Stimulated activated naive CD8-positive, alpha-beta T cell treated with anti-CD3 and anti-CD28 coated beads, Interleukin-15, Interleukin-2, amounts not matched to agents 100 U/mL and 50 U/mL, for 24 hours (primary cell): ENCODE data around the gene WDR77.

Experiments
- ATAC-seq: fragments of 150-1000 bp; cut with Tn5 transposase; one replicate; pipeline ENCODE4 v1.10.0; 2021
- DNase-seq: peaks from one replicate; pipeline ENCODE4 v3.0.0; 2021

WDR77 gene

GRCh38 chr1:111469539-111469938, 20.5 kb upstream of the WDR77 start:
- ATAC-seq, result no peak
- no peak for DNase-seq

DNA sequence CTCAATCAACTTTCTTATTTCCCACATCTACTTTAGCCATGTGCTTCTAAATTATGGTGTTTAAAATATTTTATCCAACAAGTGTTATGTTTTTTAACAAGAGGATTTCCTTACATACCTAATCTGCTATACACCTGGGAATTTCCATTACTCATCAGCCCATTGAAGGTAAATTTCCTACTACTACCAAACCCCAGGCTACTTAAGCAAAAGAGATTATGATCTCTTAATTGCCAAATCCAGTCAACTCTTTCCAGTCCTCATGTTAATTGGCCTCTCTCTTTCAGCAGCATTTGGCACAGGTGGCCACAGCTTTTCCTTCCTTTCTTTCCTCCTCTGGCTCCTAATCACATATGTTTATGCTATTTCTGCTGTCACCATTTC, 19.7 kb upstream of the WDR77 start:
- ATAC-seq (no peak), DNase-seq (no peak)

DNA sequence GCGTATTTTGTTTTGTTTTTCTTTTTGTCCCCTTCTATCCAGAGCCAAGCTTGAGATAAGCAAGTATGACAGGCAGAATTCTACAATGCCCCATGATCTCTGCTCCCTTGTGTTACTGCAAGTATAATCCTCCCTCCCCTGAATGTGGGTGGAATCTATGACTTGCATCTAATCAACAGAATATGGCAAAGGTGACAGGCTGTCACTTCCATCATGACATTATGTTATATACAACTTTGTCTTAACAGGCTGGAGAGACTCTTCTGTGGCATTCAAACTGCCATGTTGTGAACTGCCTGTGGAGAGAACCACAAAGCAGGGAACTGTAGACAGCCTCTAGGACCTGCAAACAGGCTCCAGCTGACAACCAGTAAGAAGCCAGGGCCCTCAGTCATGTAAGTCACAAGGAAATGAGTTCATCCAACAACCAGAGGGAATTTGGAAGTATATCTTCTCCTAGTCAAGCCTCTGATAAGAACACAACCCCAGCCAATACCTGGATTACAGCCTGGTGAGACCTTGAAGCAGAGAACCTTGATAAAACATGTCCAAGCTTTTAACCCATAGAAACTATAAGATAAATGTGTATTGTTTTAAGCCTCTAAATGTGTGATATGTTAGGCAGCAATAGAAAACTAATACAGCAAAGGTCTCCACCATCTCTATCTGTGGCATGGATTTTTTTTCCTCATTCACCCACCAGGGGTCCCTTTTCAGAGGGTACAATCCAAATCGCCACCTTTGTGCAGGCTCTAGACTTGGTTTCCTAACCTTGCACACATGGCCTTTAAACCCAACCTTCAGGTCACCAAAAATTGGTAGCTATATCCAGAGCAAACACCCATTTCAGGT, 19.0 kb upstream of the WDR77 start:
- no peak for ATAC-seq
- no peak for DNase-seq

- ATAC-seq (no peak), DNase-seq (no peak)
Observed at GRCh38 chr1:111466480-111466879, 17.4 kb upstream of the WDR77 start.

GRCh38 chr1:111465754-111466153, 16.7 kb upstream of the WDR77 start:
- no peak for ATAC-seq
- DNase-seq, result no peak

GRCh38 chr1:111463029-111463683, 14.1 kb upstream of the WDR77 start:
- ATAC-seq, result no peak
- no peak for DNase-seq

- ATAC-seq (no peak), DNase-seq (no peak)
Observed at GRCh38 chr1:111462370-111463028, 13.4 kb upstream of the WDR77 start.

DNA sequence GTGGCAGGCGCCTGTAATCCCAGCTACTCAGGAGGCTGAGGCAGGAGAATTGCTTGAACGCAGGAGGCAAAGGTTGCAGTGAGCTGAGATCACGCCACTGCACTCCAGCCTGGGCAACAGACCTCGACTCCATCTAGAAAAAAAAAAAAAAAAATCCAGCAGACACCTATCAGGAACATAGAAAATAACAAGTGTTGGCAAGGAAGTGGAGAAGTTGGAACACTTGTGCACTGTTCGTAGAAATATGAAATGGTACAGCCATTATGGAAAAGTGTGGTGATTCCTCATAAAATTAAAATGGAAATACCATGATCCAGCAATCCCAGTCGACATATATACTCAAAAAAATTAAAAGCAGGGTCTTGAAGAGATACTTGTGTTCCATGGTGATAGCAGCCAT, 12.7 kb upstream of the WDR77 start:
- no peak for DNase-seq
- no peak for ATAC-seq

DNA sequence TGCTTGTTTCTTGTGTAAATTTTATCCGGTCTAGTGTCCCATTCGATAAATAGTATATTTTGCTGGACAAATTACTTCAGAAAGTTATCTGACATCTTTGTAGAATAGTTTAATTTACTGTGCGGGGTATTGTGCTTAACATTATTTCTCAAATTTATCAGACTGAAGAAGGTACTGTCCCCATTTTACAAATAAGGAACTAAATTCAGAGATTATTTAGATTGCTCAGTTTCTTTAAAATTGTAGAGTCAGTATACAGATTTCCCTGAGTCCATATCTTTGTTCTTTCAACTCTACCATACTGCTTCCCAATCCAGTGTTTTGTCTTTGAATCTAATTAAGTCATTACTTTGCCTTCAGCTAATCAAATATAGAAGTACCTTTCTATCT, 6.6 kb upstream of the WDR77 start:
- no peak for ATAC-seq
- no peak for DNase-seq

- ATAC-seq (peak; percentile 52), DNase-seq (no peak)
Observed at GRCh38 chr1:111454859-111455641, 6.0 kb upstream of the WDR77 start.

DNA sequence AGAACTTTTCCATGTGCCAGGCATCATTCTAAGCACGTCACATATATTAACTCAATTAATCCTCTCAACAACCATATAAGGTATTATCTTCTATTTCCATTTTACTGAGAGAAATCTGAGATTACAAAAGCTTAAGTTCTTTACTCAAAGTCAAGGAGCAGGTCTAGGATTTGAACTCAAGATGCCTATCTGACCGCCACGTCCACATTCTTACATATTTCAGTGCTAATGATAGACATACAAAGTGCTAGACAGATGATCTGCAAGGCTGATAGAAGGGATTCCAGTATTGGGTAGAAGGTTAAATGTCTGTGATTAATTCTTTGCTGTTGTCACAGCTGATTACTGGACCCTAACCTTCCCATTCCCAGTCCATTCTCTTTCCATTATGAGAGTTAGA, 4.7 kb upstream of the WDR77 start:
- ATAC-seq (no peak), DNase-seq (no peak)

GRCh38 chr1:111452581-111452980, 3.5 kb upstream of the WDR77 start:
- no peak for ATAC-seq
- no peak for DNase-seq

DNA sequence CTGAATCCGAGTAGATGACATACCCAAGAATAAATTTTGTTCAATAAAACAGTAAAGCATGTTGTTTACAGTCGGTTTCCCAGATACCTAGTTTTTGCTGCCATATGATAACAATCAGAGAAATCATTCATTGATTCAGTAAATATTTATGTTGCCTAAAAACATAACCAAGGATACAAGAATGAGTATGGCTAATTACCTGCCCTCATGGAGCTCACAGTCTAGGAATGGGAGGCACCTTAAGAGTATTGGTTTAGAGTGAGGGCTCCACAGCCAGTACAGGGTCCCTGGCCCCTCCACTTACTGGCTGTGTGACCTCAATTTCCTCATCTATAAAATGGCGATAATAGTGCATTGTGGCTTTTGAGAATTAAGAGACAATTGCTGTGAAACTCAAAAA, 1.1 kb upstream of the WDR77 start:
- ATAC-seq (no peak), DNase-seq (no peak)

DNA sequence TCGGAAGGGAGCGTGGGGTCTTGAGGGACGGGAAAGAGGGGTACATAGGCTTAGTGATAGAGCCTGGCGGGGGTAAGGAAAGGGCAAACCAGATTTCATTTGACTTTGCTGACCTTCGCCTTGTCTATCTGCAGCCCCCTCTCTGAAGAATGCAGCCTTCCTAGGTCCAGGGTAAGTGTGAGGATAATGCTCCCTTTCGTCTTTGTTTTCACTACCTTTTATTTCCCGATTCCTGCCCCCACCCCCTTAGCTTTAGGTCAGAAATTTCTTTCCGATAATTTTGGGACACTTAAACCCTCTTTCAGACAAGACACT, 604 bp upstream of the WDR77 start:
- no peak for ATAC-seq
- no peak for DNase-seq

DNA sequence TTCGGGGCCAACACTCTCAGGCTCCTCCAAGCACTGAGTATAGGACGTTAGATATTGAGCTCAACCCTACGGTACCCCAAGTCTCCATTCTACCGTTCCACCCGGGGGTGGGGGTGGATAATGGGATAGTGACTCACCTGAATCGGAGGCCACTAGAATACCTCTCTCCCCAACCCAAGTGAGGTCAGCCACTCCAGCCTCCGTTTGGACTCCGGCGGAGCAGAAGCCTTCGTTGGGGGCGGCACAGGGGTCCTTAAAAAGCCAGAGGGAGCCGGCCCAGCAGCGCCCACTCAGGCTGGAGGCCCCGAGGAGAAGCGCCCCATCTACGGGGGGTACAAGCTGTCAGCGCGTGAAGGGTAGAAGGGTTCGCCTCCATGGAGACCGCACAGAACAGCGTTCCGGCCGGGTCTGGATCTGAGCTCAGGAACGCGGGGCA, 556 bp downstream of the WDR77 start:
- ATAC-seq (peak; percentile 19), DNase-seq (peak; percentile 48)

- no peak for DNase-seq
- no peak for ATAC-seq
Observed at GRCh38 chr1:111446967-111447892, 1.8 kb downstream of the WDR77 start.

DNA sequence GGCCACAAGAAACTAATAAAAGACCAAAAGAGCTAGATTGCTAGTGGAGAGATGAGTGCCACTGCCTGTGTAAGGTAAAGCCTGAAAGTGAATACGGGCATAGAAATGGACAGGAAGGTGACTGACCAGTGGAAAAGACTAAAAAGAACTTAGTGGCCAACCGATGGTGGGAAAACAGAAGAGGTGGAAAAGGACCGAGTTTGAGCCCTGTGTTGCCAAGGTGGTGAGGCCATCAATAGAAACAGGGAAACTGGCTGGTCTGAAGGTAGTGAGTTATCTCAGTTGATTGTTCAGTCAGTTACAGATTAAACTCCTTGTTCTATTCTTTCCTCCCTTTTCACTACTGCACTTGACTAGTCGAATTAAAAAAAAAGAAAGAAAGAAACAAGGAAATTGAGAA, 2.5 kb downstream of the WDR77 start:
- DNase-seq (no peak), ATAC-seq (no peak)

- DNase-seq, result no peak
- no peak for ATAC-seq
Observed at GRCh38 chr1:111444031-111444430, 5.0 kb downstream of the WDR77 start.

GRCh38 chr1:111442457-111442856, 6.6 kb downstream of the WDR77 start:
- peak; percentile 72 for ATAC-seq

DNA sequence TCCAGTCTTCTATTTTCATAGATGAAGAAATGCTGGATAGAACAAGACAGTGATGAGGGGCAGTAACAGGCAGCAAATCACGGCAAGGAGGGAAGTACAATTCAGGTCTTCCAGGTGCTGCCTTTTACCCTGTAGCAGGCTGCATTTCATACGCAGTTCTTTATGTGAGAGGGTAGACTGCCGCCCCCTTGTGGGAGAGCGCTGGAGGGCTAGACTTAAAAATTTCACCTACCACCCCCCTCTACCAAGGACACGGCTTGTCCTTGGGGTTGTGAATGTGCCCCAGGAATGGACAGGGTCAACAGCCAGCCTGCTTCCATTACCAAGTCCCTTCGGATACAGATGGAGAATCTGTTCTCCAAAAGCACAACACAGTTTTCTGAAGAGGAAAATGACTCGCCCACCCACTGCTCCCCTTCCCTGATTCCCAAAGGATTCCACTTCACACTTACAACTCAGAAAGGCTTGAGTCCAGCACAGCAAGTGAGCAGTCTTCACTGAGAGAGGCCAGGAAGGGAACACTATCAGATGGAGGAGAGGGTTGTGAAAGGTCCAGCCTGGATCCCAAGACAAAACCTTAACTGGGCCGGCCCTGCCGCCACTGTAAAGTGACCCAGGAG, 7.4 kb downstream of the WDR77 start:
- peak; percentile 62 for DNase-seq
- peak; percentile 44 for ATAC-seq

More at GRCh38 chr1:111442457-111442856, 6.6 kb downstream of the WDR77 start:
- DNase-seq, result no peak
